ENCODE data around the gene GRM4. TPM values are rescaled to one million over a fixed set of nuclear protein-coding genes. Genes with fewer than 3 reads are reported as not detected.

The GRM4 gene
- total RNA-seq, 6 experiments from 2014 or later, result not detected

GRCh38 chr6:34132486-34133185, 13.3 kb downstream of the GRM4 start:
- no peaks in the 10 kb centered on the region for H3K4me1 ChIP-seq
- no peaks in the 10 kb centered on the region for H3K36me3 ChIP-seq
- no peak for TF ChIP-seq POLR2A (IDR thresholded peaks at IDR 0.05)
- TF ChIP-seq CTCF (IDR thresholded peaks at IDR 0.05), result no peak
- ATAC-seq, result peak in 2 of 4 donors; percentile 27 to 50
- H3K27me3 ChIP-seq, result no peaks in the 10 kb centered on the region
- WGBS (ENCODE audit: insufficient coverage, low coverage, low lambda C conversion rate, missing lambda C conversion rate), result 8% methylated on average over 9 of the region's 20 CpGs
- H3K4me3 ChIP-seq, result no peak overlapping the region
- no peaks in the 10 kb centered on the region for H3K9me3 ChIP-seq
- intact Hi-C loops (cut with DNase I), result no loop called here
- no peak for DNase-seq
- H3K27ac ChIP-seq, result no peak overlapping the region

GRCh38 chr6:34131326-34132290, 14.3 kb downstream of the GRM4 start:
- DNase-seq (no peak), ATAC-seq (no peak)
- H3K4me1 ChIP-seq, result no peaks in the 10 kb centered on the region
- no peaks in the 10 kb centered on the region for H3K9me3 ChIP-seq
- TF ChIP-seq CTCF (IDR thresholded peaks at IDR 0.05) (no peak), POLR2A (IDR thresholded peaks at IDR 0.05) (no peak)
- 8% methylated on average over 11 of the region's 11 CpGs for whole genome bisulfite sequencing (ENCODE audit: insufficient coverage, low coverage, low lambda C conversion rate, missing lambda C conversion rate)
- no peaks in the 10 kb centered on the region for H3K27me3 ChIP-seq
- H3K4me3 ChIP-seq, result no peak overlapping the region
- H3K36me3 ChIP-seq, result no peaks in the 10 kb centered on the region
- intact Hi-C loops (cut with DNase I), result no loop called here
- H3K27ac ChIP-seq, result no peak overlapping the region

- DNase-seq (no peak), ATAC-seq (no peak)
- Histone ChIP-seq H3K27ac (no peak overlapping the region), H3K27me3 (no peaks in the 10 kb centered on the region), H3K4me3 (no peak overlapping the region), H3K4me1 (no peaks in the 10 kb centered on the region), H3K9me3 (no peaks in the 10 kb centered on the region), H3K36me3 (no peaks in the 10 kb centered on the region)
- 69% methylated on average over 4 of the region's 5 CpGs for WGBS (ENCODE audit: insufficient coverage, low coverage, low lambda C conversion rate, missing lambda C conversion rate)
- TF ChIP-seq POLR2A (IDR thresholded peaks at IDR 0.05) (no peak), CTCF (IDR thresholded peaks at IDR 0.05) (no peak)
- intact Hi-C loops (cut with DNase I), result no loop called here
These were observed 15.0 kb downstream of the GRM4 start for GRCh38 chr6:34130862-34131261.

GRCh38 chr6:34129753-34130152, 16.1 kb downstream of the GRM4 start:
- intact Hi-C loops (cut with DNase I), result no loop called here
- ATAC-seq, result no peak
- Histone ChIP-seq H3K4me3 (no peak overlapping the region), H3K27me3 (no peaks in the 10 kb centered on the region), H3K4me1 (no peaks in the 10 kb centered on the region), H3K9me3 (no peaks in the 10 kb centered on the region), H3K27ac (no peak overlapping the region), H3K36me3 (no peaks in the 10 kb centered on the region)
- TF ChIP-seq POLR2A (IDR thresholded peaks at IDR 0.05) (no peak), CTCF (IDR thresholded peaks at IDR 0.05) (no peak)
- DNase-seq, result no peak
- WGBS (ENCODE audit: insufficient coverage, low coverage, low lambda C conversion rate, missing lambda C conversion rate), result 19% methylated on average over 4 of the region's 5 CpGs

All from right lobe of liver (tissue), 6 donors.